ENCODE measurements around the gene RSPH4A.

The RSPH4A gene

DNA sequence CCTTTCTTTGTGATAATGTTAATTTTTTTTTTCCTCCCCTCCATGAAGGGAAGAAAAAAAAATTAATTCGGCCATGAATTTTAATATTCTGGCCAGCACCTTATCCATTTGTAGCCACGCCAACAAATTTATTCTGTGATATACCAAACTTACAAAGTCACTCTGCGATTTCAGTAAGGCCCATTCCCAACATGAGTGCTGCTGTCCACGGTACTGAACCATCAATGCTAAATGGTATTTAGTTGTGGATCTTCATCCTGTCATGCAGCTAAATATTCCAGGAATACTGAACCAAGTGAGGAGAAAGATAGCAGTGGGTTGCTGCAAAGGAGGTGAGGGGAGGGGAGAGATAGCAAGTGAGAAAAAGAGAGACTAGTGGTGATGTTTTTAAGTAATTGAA, 19.5 kb upstream of the RSPH4A start:
- TF ChIP-seq POLR2AphosphoS5 (IDR thresholded peaks at IDR 0.05; ENCODE audit: low read depth, low read length) (no peak), TAF1 (IDR thresholded peaks at IDR 0.05; ENCODE audit: borderline replicate concordance, insufficient read depth, low read length) (no peak), SIN3A (IDR thresholded peaks at IDR 0.05; ENCODE audit: borderline replicate concordance, insufficient read depth, low read length) (no peak), FOXP2 (optimal IDR thresholded peaks at IDR 0.05; ENCODE audit: borderline replicate concordance, extremely low read depth, extremely low read length, insufficient read depth) (no peak)
- TF ChIP-seq, protein P1, sequence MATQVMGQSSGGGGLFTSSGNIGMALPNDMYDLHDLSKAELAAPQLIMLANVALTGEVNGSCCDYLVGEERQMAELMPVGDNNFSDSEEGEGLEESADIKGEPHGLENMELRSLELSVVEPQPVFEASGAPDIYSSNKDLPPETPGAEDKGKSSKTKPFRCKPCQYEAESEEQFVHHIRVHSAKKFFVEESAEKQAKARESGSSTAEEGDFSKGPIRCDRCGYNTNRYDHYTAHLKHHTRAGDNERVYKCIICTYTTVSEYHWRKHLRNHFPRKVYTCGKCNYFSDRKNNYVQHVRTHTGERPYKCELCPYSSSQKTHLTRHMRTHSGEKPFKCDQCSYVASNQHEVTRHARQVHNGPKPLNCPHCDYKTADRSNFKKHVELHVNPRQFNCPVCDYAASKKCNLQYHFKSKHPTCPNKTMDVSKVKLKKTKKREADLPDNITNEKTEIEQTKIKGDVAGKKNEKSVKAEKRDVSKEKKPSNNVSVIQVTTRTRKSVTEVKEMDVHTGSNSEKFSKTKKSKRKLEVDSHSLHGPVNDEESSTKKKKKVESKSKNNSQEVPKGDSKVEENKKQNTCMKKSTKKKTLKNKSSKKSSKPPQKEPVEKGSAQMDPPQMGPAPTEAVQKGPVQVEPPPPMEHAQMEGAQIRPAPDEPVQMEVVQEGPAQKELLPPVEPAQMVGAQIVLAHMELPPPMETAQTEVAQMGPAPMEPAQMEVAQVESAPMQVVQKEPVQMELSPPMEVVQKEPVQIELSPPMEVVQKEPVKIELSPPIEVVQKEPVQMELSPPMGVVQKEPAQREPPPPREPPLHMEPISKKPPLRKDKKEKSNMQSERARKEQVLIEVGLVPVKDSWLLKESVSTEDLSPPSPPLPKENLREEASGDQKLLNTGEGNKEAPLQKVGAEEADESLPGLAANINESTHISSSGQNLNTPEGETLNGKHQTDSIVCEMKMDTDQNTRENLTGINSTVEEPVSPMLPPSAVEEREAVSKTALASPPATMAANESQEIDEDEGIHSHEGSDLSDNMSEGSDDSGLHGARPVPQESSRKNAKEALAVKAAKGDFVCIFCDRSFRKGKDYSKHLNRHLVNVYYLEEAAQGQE (IDR thresholded peaks at IDR 0.05; ENCODE audit: insufficient read depth in 1 of 2, low read depth in 2 of 2, low read length in 2 of 2), result peak; percentile 89 to 97

DNA sequence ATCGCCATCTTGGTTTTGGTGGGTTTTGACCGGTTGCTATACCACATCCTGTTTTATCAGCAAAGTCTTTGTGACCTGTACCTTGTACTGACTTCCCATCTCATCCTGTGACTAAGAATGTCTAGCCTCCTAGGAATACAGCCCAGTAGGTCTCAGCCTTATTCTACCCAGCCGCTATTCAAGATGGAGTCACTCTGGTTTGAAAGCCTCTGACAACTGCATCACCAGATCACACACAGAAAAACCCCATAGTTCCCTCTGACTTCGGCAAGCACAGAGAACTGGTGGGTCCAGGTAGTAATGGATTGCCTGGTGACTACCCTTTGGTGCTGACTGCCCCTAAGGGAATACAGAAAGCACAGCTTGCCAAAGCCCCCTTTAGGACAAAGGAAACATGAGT, 10.3 kb upstream of the RSPH4A start:
- no peak for TF ChIP-seq FOXP2 (optimal IDR thresholded peaks at IDR 0.05; ENCODE audit: borderline replicate concordance, extremely low read depth, extremely low read length, insufficient read depth)
- TF ChIP-seq SIN3A (IDR thresholded peaks at IDR 0.05; ENCODE audit: borderline replicate concordance, insufficient read depth, low read length), result no peak
- TF ChIP-seq, protein P1 (IDR thresholded peaks at IDR 0.05; ENCODE audit: insufficient read depth in 1 of 2, low read depth in 2 of 2, low read length in 2 of 2), result no peak
- no peak for TF ChIP-seq POLR2AphosphoS5 (IDR thresholded peaks at IDR 0.05; ENCODE audit: low read depth, low read length)
- no peak for TF ChIP-seq TAF1 (IDR thresholded peaks at IDR 0.05; ENCODE audit: borderline replicate concordance, insufficient read depth, low read length)

DNA sequence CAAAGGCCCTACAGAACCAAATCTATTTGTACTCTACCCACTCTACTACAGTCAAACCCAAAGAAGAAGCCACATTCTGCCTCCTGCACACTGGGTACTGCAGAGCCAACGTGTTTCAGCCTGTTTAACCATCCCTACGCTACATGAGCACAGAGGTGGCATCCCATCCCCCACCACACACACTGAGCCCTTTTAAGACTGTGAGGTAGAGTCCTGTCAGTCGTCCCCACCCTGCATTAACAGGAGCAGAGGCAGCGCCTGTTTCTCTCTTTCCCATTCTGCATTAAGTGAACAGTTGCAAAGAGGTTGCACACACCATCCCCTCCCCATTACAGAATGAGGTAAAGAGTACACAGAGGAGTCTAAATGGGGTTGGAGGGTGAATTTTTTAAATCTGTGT, 5.2 kb upstream of the RSPH4A start:
- TF ChIP-seq FOXP2 (optimal IDR thresholded peaks at IDR 0.05; ENCODE audit: borderline replicate concordance, extremely low read depth, extremely low read length, insufficient read depth) (no peak), POLR2AphosphoS5 (IDR thresholded peaks at IDR 0.05; ENCODE audit: low read depth, low read length) (no peak), TAF1 (IDR thresholded peaks at IDR 0.05; ENCODE audit: borderline replicate concordance, insufficient read depth, low read length) (no peak), SIN3A (IDR thresholded peaks at IDR 0.05; ENCODE audit: borderline replicate concordance, insufficient read depth, low read length) (no peak)
- TF ChIP-seq, protein P1 (IDR thresholded peaks at IDR 0.05; ENCODE audit: insufficient read depth in 1 of 2, low read depth in 2 of 2, low read length in 2 of 2), result no peak

DNA sequence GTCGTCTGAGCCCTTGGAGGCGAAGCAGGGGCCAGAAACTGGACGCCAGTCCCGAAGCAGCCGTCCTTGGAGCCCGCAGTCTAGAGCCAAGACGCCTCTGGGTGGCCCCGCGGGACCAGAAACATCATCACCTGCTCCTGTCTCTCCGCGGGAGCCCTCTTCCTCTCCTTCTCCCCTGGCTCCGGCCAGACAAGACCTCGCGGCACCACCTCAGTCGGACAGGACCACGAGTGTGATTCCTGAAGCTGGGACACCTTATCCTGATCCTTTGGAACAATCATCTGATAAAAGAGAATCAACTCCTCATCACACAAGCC, 416 bp downstream of the RSPH4A start:
- TF ChIP-seq SIN3A (IDR thresholded peaks at IDR 0.05; ENCODE audit: borderline replicate concordance, insufficient read depth, low read length), result no peak
- TF ChIP-seq FOXP2 (optimal IDR thresholded peaks at IDR 0.05; ENCODE audit: borderline replicate concordance, extremely low read depth, extremely low read length, insufficient read depth), result no peak
- TF ChIP-seq TAF1 (IDR thresholded peaks at IDR 0.05; ENCODE audit: borderline replicate concordance, insufficient read depth, low read length), result no peak
- TF ChIP-seq, protein P1 (IDR thresholded peaks at IDR 0.05; ENCODE audit: insufficient read depth in 1 of 2, low read depth in 2 of 2, low read length in 2 of 2), result no peak
- no peak for TF ChIP-seq POLR2AphosphoS5 (IDR thresholded peaks at IDR 0.05; ENCODE audit: low read depth, low read length)

Data from PFSK-1 (cell line).